HepG2 (cell line): ENCODE data around the gene NFE2. TPM values are rescaled to one million over a fixed set of nuclear protein-coding genes. Genes with fewer than 3 reads are reported as not detected.

Experiments used
- ATAC-seq: fragments of 200-7000 bp; cut with Tn5 transposase; 3 replicates; pipeline ENCODE4 v1.9.1; 2020; ENCODE audit warnings: mild to moderate bottlenecking, moderate library complexity
- BruUV-seq: library from RNA; stranded (reverse); fragments of 400-500 nt; replicated peaks from 2 replicates; lab custom pipeline; 2021; lab: Mats Ljungman, UMichigan
- CTCF ChIA-PET: fragments of 300-600 bp; formaldehyde crosslinking; extraction: SDS; loops from one replicate; lab custom pipeline; 2021; ENCODE audit warnings: low total read pairs, inconsistent platforms, low intra/inter-chr PET ratio; lab: Yijun Ruan, JAX
- POLR2A ChIA-PET: fragments of 350-600 bp; sonication (Branson Sonifier 250); formaldehyde crosslinking; loops from one replicate; lab custom pipeline; 2020; ENCODE audit warnings: antibody characterized with exemption, inconsistent platforms; lab: Yijun Ruan, JAX
- DNase-seq: peaks from one replicate; pipeline ENCODE4 v3.0.0-alpha.2; 2015; ENCODE audit warnings: low spot score
- FAIRE-seq: peaks from 3 replicates; lab custom pipeline; 2011; peaks lifted over from hg19 to GRCh38; lab: Jason Lieb, UNC
- H2AFZ ChIP-seq: one replicate; pipeline ENCODE4 v1.6.1; 2011; ENCODE audit warnings: low read length, inconsistent platforms
- H3K27ac ChIP-seq: fragments of 300-600 bp; 3 replicates; pipeline ENCODE4 v1.8.0; 2011; ENCODE audit warnings: mixed run types, mild to moderate bottlenecking, mixed read lengths, low read length, inconsistent platforms; ENCODE audit not compliant: insufficient read depth; ENCODE audit errors: extremely low read length
- H3K27me3 ChIP-seq, 2 experiments: fragments of 200-600 bp in 1 of 2; 2 replicates in 1 of 2; 3 replicates in 1 of 2; pipeline versions ENCODE4 v1.6.0 to v1.8.0; 2011; ENCODE audit warnings: low read length in 2 of 2, mild to moderate bottlenecking in 2 of 2, moderate library complexity in 2 of 2, inconsistent platforms in 1 of 2; ENCODE audit not compliant: insufficient read depth in 2 of 2, control insufficient read depth in 1 of 2
- H3K36me3 ChIP-seq, 2 experiments: fragments of 200-600 bp in 1 of 2; replicated peaks in 1 of 2; 2 replicates in 1 of 2; 3 replicates in 1 of 2; pipeline versions ENCODE4 v1.5.1 to v1.8.0; 2011; ENCODE audit warnings: low read length in 2 of 2, inconsistent platforms in 1 of 2; ENCODE audit not compliant: insufficient read depth in 2 of 2, control insufficient read depth in 1 of 2
- H3K4me1 ChIP-seq: 2 replicates; pipeline ENCODE4 v1.5.1; 2012; ENCODE audit warnings: low read length, inconsistent platforms; ENCODE audit not compliant: insufficient read depth
- H3K4me2 ChIP-seq: 2 replicates; pipeline ENCODE4 v1.6.0; 2011; ENCODE audit warnings: low read depth, low read length, inconsistent platforms
- H3K4me3 ChIP-seq, 3 experiments: fragments of 200-600 bp in 1 of 3; sonication (generic), shearing (Covaris generic) in 1 of 3; replicated peaks in 1 of 3; 2 replicates each; pipeline ENCODE4 v1.5.1; 2011 to 2016; ENCODE audit warnings: low read length in 3 of 3, inconsistent platforms in 2 of 3, low read depth in 2 of 3, mild to moderate bottlenecking in 2 of 3, control low read depth in 1 of 3, mixed read lengths in 1 of 3; ENCODE audit not compliant: insufficient read depth in 1 of 3
- H3K79me2 ChIP-seq: one replicate; pipeline ENCODE4 v1.6.1; 2011; ENCODE audit warnings: low read length, inconsistent platforms; ENCODE audit not compliant: insufficient read depth
- H3K9ac ChIP-seq: 2 replicates; pipeline ENCODE4 v1.6.0; 2011; ENCODE audit warnings: mild to moderate bottlenecking, low read depth, low read length, inconsistent platforms; ENCODE audit not compliant: insufficient read depth
- H3K9me3 ChIP-seq: 2 replicates; pipeline ENCODE4 v1.5.1; 2012; ENCODE audit warnings: mild to moderate bottlenecking, low read length
- H4K20me1 ChIP-seq: 2 replicates; pipeline ENCODE4 v1.6.0; 2011; ENCODE audit warnings: inconsistent platforms, mild to moderate bottlenecking, low read length, moderate library complexity; ENCODE audit not compliant: insufficient read depth
- ATF3 ChIP-seq: sonication (generic); formaldehyde crosslinking; IDR thresholded peaks from 2 replicates; pipeline ENCODE4 v1.4.0; 2020; ENCODE audit warnings: missing genetic modification reagents
- ESRRA ChIP-seq: sonication (generic); formaldehyde crosslinking; IDR thresholded peaks from 2 replicates; pipeline ENCODE4 v1.5.1; 2020; ENCODE audit warnings: mild to moderate bottlenecking, low read depth, missing genetic modification reagents
- GTF3A ChIP-seq: sonication (generic); formaldehyde crosslinking; conservative IDR thresholded peaks from 2 replicates; pipeline ENCODE4 v1.4.0; 2020; ENCODE audit warnings: mild to moderate bottlenecking, missing genetic modification reagents
- RFX1 ChIP-seq: fragments of 450-650 bp; IDR thresholded peaks from 2 replicates; pipeline ENCODE4 v1.6.1; 2017
- RFX3 ChIP-seq: IDR thresholded peaks from 2 replicates; pipeline ENCODE4 v1.6.1; 2016; ENCODE audit warnings: missing biosample characterization, missing genetic modification reagents
- SKIL ChIP-seq: sonication (generic); formaldehyde crosslinking; IDR thresholded peaks from 2 replicates; pipeline ENCODE4 v1.8.0; 2022; ENCODE audit warnings: missing genetic modification reagents, mild to moderate bottlenecking, moderate library complexity, borderline replicate concordance
- ZBTB14 ChIP-seq: sonication (generic); formaldehyde crosslinking; IDR thresholded peaks from 2 replicates; pipeline ENCODE4 v1.4.0; 2020; ENCODE audit warnings: missing genetic modification reagents
- ZBTB33 ChIP-seq: sonication (generic); formaldehyde crosslinking; IDR thresholded peaks from 2 replicates; pipeline ENCODE4 v1.4.0; 2020; ENCODE audit warnings: missing genetic modification reagents
- ZFP36L1 ChIP-seq: sonication (generic); formaldehyde crosslinking; IDR thresholded peaks from 2 replicates; pipeline ENCODE4 v1.8.0; 2022; ENCODE audit warnings: mild to moderate bottlenecking, missing genetic modification reagents, moderate library complexity
- ZNF230 ChIP-seq: sonication (generic); formaldehyde crosslinking; IDR thresholded peaks from 2 replicates; pipeline ENCODE4 v1.4.0; 2020; ENCODE audit warnings: mild to moderate bottlenecking, missing genetic modification reagents
- ZNF382 ChIP-seq: sonication (generic); formaldehyde crosslinking; IDR thresholded peaks from 2 replicates; pipeline ENCODE4 v1.5.0; 2020; ENCODE audit warnings: missing genetic modification reagents, mild to moderate bottlenecking, borderline replicate concordance
- WGBS: methylation state at CpG from one replicate; pipeline ENCODE4 v1.1.6; 2017; ENCODE audit warnings: low lambda C conversion rate; 5-methylcytosine and 5-hydroxymethylcytosine counted together
- in situ Hi-C: cut with HindIII; loops from 2 replicates; pipeline ENCODE4 v1.10.0; 2017; ENCODE audit warnings: low pct_unique_long_range_greater_than_20kb; ENCODE audit not compliant: extremely low pct_ligation_motif_present
- intact Hi-C: fragments of 100-400 bp; cut with micrococcal nuclease; formaldehyde crosslinking; loops from one replicate; pipeline ENCODE4 v1.10.0; 2022; ENCODE audit not compliant: unreplicated experiment
- polyA plus RNA-seq, 8 experiments: library from polyadenylated mRNA; depleted of rRNA in 3 of 8; stranded (reverse) in 7 of 8; unstranded in 1 of 8; fragments of >200 nt; fragmentation: Illumina TruSeq in 4 of 8; extraction: Trizol in 4 of 8; gene quantifications; 2 replicates each; pipeline versions ENCODE4 v1.2.1 to v1.2.3, GENCODE V29; 2011 to 2016; ENCODE audit warnings: low read depth in 4 of 8, missing spikeins in 1 of 8, mixed read lengths in 1 of 8; ENCODE audit not compliant: insufficient read depth in 1 of 8
- total RNA-seq, 5 experiments: library from RNA; depleted of rRNA; stranded (reverse); fragments of >200 nt; fragmentation: Illumina TruSeq; extraction: Trizol; gene quantifications; 2 replicates each; pipeline ENCODE4 v1.2.3, GENCODE V29; 2016; ENCODE audit warnings: low read depth in 1 of 5
- TF ChIP-seq, protein P1 (sequence below): IDR thresholded peaks from 2 replicates; pipeline ENCODE4 v1.6.1; 2012; ENCODE audit warnings: inconsistent platforms

The NFE2 gene
- total and polyA plus RNA-seq, 2 of the 13 experiments (the other 11 are each of a cell fraction or from before 2014, with no cell fraction given) = 4.5 to 7.8 TPM

DNA sequence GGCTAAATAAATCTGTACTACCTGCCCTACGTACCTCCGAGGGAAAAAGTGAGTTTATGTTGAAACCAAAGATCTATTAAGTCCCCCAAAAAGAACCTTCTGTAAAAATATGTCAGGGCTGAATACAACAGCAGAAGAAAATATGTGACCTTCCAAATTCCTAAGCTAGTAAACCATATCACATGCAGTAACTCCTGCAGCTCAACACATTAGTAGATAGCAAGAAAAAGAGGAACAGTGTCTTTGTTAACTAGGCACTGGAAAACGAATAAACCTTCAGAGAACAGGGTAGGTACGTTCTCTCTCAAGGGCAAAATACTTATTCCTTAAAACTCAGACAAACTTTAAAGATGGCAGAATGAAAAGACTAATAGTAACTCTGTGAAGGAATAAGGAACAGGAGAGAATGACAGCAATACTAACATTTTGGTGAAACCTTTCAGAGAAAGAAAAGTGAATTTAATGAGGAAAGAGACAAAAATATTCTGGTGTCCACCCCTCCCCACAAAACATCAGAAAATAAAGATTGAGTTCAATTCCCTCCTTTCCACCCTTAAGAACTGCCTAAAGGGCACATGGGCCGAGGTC, 38.9 kb downstream of the NFE2 start (continued):
- TF ChIP-seq ZBTB14 (CRISPR knock-in tag) (no peak), ESRRA (no peak), ZNF382 (CRISPR knock-in tag) (no peak), GTF3A (CRISPR knock-in tag) (no peak), ZFP36L1 (CRISPR knock-in tag) (no peak)
- TF ChIP-seq, protein P1, sequence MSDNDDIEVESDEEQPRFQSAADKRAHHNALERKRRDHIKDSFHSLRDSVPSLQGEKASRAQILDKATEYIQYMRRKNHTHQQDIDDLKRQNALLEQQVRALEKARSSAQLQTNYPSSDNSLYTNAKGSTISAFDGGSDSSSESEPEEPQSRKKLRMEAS = no peak
- TF ChIP-seq, all 625 proteins: peak for 0

- Histone ChIP-seq H2AFZ (no peak overlapping the region), H3K9ac (no peak overlapping the region), H4K20me1 (no peaks in the 10 kb centered on the region), H3K36me3 (peaks cover 0 to 20% of the 10 kb centered on the region in 2 experiments; a peak in 2 of 5 replicates), H3K27ac (no peak overlapping the region), H3K4me1 (peaks cover 11% of the 10 kb centered on the region), H3K79me2 (no peaks in the 10 kb centered on the region), H3K27me3 (no peaks in the 10 kb centered on the region), H3K9me3 (no peaks in the 10 kb centered on the region), H3K4me2 (no peak overlapping the region), H3K4me3 (no peak overlapping the region)
- FAIRE-seq = no peak
- TF ChIP-seq SKIL = no peak
- TF ChIP-seq RFX3 = peak; percentile 50; the same call in 1 of the 2 replicates
- TF ChIP-seq ATF3 (CRISPR knock-in tag) = no peak
- peak; percentile 44; the same call in 1 of the 2 replicates for TF ChIP-seq RFX1
- TF ChIP-seq ZNF230 (CRISPR knock-in tag) = no peak
- peak; percentile 67 for TF ChIP-seq ZBTB33 (CRISPR knock-in tag)
- BruUV-seq = no TSS peak
- ChIA-PET CTCF (no interaction called here), POLR2A (interaction anchor here (2.9 kb wide), 1 partner anchor 20 kb away, joined by 12 read pairs; the partner anchor contains the start of genes CBX5 and HNRNPA1)
- DNase-seq = no peak
- WGBS = 91% methylated on average over 11 of the region's 11 CpGs
- intact Hi-C loops = no loop called here
- in situ Hi-C loops = no loop called here
- ATAC-seq = no peak
These were observed 41.4 kb downstream of the NFE2 start for GRCh38 chr12:54259194-54260011.
